Ureter (tissue), 1 donor: ENCODE results near the gene RAPGEF6. TPM values are rescaled to one million over a fixed set of nuclear protein-coding genes. Genes with fewer than 3 reads are reported as not detected.

Source experiments
- DNase-seq: peaks from one replicate; pipeline ENCODE4 v3.0.0-alpha.2; 2020; ENCODE audit warnings: low spot score
- total RNA-seq: library from RNA; stranded (reverse); gene quantifications from one replicate; pipeline ENCODE4 v1.2.4, GENCODE V29; 2023
- donor health status: DM: yes; HTN: yes; CAD: no.

Gene RAPGEF6
- total RNA-seq, 1 donor from 2014 or later = 30.7 TPM

- no peak for DNase-seq
Observed at GRCh38 chr5:131542723-131543122, 92.3 kb downstream of the RAPGEF6 start.

- DNase-seq = no peak
Observed at GRCh38 chr5:131541762-131542161, 93.3 kb downstream of the RAPGEF6 start.

- no peak for DNase-seq
Observed at GRCh38 chr5:131541071-131541470, 94.0 kb downstream of the RAPGEF6 start.

GRCh38 chr5:131539251-131539650 lies 95.8 kb downstream of the RAPGEF6 start:
- no peak for DNase-seq

GRCh38 chr5:131538177-131538593 lies 96.8 kb downstream of the RAPGEF6 start:
- no peak for DNase-seq

- DNase-seq = no peak
Observed at GRCh38 chr5:131536850-131537448, 98.1 kb downstream of the RAPGEF6 start.

- DNase-seq = no peak
Observed at GRCh38 chr5:131536211-131536826, 98.7 kb downstream of the RAPGEF6 start.

- DNase-seq = no peak
Observed at GRCh38 chr5:131534974-131535373, 100.1 kb downstream of the RAPGEF6 start.

GRCh38 chr5:131533836-131534235 lies 101.2 kb downstream of the RAPGEF6 start:
- no peak for DNase-seq

GRCh38 chr5:131532031-131532640 lies 102.9 kb downstream of the RAPGEF6 start:
- no peak for DNase-seq

GRCh38 chr5:131530706-131531331 lies 104.2 kb downstream of the RAPGEF6 start:
- DNase-seq = no peak

- no peak for DNase-seq
Observed at GRCh38 chr5:131528682-131529081, 106.3 kb downstream of the RAPGEF6 start.

GRCh38 chr5:131525805-131526204 lies 109.2 kb downstream of the RAPGEF6 start:
- DNase-seq = no peak

GRCh38 chr5:131524431-131524830 lies 110.6 kb downstream of the RAPGEF6 start:
- no peak for DNase-seq

- DNase-seq = no peak
Observed at GRCh38 chr5:131523500-131524185, 111.4 kb downstream of the RAPGEF6 start.

- no peak for DNase-seq
Observed at GRCh38 chr5:131521252-131521651, 113.8 kb downstream of the RAPGEF6 start.

- DNase-seq = no peak
Observed at GRCh38 chr5:131515348-131515747, 119.7 kb downstream of the RAPGEF6 start.

- no peak for DNase-seq
Observed at GRCh38 chr5:131514316-131515283, 120.4 kb downstream of the RAPGEF6 start.

GRCh38 chr5:131513780-131514179 lies 121.2 kb downstream of the RAPGEF6 start:
- DNase-seq = no peak

- DNase-seq = no peak
Observed at GRCh38 chr5:131511934-131512333, 123.1 kb downstream of the RAPGEF6 start.

GRCh38 chr5:131509801-131510200 lies 125.2 kb downstream of the RAPGEF6 start:
- no peak for DNase-seq
